Ecto neural progenitor cell (in vitro differentiated cells): Measurements from ENCODE around the gene NID1.
"Not testable (repeated sequence)": the region's sequence is repeated elsewhere in the genome, so short reads cannot be mapped to it uniquely, and the experiment has no call there.

ENCODE experiments used
- DNase-seq: peaks from one replicate; pipeline ENCODE4 v3.0.0-alpha.2; 2018; ENCODE audit warnings: low spot score

NID1 gene

GRCh38 chr1:235968831-235969230 lies 96.1 kb downstream of the NID1 start:
- DNase-seq, result no peak

GRCh38 chr1:235966134-235966533 lies 98.8 kb downstream of the NID1 start:
- DNase-seq, result not testable (repeated sequence)

- no peak for DNase-seq
Observed at GRCh38 chr1:235960809-235961208, 104.1 kb downstream of the NID1 start.

- no peak for DNase-seq
Observed at GRCh38 chr1:235958021-235958420, 106.9 kb downstream of the NID1 start.

DNA sequence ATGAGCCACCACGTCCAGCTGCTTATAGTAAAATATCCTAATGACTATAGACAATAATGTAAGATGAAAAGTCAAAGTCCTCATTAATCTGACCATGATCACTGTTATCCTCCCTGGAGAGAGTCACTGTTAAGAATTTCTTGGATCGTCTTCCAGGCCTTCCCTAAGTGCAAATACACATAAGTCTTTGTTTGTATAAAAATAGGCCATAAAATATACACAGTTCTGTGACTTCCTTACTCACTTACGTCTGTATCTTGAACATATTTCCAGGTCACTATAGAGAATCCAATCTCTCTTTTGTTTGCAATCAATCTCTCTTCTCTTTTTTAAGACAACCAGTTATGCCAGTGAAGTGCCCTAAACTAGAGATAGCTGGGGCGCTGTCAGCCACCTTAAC lies 109.1 kb downstream of the NID1 start:
- DNase-seq, result no peak

- DNase-seq, result no peak
Observed at GRCh38 chr1:235954306-235955283, 110.3 kb downstream of the NID1 start.

GRCh38 chr1:235953801-235954200 lies 111.1 kb downstream of the NID1 start:
- DNase-seq, result no peak

- no peak for DNase-seq
Observed at GRCh38 chr1:235952950-235953615, 111.8 kb downstream of the NID1 start.

DNA sequence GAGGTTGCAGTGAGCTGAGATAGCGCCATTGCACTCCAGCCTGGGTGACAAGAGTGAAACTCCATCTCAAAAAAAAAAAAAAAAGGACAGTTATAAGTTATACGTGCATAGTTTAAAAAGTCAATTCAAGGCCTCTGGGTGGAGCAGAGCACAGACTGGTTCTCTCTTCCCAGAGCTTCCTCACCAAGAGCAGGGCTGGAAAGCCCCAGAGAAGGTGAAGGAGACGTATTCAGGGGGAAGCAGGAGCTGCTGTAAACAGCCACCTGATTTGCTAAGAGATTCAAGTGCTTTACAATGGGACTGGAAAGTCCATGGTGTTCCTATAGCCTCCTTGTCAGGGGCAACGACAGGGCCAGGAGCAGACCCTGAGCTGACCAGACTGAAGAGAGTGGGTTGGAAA lies 113.2 kb downstream of the NID1 start:
- DNase-seq, result no peak

- no peak for DNase-seq
Observed at GRCh38 chr1:235950318-235950717, 114.6 kb downstream of the NID1 start.

DNA sequence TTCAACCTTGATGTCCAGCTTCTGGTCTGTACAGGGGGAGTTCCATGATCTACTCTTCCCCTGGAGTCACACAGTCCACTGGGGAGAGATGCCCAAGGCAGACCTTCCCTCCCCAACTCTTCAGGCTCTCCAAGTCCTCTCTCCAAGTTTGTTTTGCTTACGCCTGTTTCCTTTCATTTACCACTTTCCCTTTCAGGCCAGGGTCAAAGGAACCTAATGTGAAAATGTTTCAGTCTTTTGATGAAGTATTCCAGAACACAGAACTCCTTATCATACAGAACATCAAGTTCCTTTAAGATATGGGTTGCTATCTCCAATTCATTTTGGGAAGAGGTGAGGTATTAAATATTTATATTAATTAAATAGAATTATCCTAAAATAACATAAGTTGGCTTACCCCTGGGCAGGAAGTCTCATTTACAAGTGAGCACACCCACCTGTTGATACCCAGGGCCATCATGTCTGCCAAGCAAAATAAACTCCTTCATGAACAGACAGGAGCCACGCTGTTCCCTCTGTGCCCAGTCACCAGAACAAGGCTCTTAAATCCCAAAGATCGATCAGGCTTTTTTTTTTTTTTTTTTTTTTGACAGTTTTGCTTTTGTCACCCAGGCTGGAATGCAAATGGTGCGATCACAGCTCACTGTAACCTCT lies 116.0 kb downstream of the NID1 start:
- no peak for DNase-seq

DNA sequence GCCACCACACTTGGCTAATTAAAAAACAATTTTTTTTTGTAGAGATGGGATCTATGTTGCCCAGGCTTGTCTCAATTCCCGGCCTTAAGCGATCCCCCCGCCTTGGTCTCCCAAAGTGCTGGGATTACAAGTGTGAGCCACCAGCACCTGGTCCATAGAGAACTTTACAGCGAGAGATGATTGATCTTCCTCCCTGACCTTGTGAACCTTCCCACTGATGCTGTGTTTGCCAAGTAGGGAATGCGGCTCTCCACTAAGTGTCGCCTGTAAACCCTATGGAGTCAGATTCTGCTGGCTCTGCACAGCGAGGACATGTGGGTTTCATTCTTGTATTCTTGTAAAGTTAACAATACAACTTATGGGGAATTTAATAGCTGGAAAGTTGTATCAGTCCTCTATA lies 116.9 kb downstream of the NID1 start:
- no peak for DNase-seq

DNA sequence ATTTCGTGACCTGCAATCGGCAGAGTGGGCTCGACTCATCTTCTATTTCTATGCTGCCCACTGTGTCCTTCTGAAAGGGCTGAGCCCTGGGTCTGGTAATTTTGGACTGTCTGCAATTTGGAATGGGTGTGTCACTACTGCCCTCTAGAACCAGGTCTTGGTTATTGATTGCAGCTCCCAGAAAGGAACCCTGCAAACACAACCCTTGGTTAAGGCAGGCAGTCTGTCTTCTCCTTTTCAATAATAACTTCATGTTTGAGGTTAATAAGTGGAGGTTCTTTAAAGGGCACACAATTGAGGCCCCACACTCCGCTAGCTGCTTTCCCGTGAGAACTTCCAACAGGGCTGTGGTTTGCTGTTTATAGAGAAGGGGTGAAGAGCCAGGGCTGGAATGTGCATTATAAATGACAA lies 118.3 kb downstream of the NID1 start:
- DNase-seq, result no peak

GRCh38 chr1:235945775-235946570 lies 118.9 kb downstream of the NID1 start:
- DNase-seq, result no peak

- DNase-seq, result no peak
Observed at GRCh38 chr1:235943581-235944114, 121.2 kb downstream of the NID1 start.

DNA sequence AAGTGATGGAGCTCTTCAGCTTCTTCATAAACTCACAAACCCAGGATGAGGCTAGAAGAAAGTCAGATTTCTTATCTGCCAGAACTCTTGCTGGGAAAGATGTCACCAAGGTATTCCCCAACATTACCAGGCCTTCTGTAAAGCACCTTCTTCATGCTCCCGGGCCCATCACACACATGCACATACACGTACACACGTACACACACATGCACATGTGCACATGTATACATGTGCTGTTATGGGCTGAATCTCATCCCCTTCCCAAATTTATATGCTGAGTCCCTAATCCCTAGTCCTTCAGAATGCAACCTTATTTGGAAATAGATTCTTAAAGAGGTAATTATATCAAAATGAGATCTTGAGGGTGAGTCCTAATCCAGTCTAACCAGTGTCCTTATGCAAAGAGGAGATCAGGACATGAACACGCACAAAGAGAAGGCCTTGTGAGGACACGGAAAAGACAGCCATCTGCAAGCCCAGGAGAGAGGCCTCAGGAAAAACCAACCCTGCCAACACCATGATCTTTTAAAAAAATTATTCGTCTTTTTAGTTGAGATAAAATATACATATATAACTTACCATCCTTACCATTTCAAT lies 121.8 kb downstream of the NID1 start:
- no peak for DNase-seq

- DNase-seq, result no peak
Observed at GRCh38 chr1:235942625-235942934, 122.3 kb downstream of the NID1 start.

DNA sequence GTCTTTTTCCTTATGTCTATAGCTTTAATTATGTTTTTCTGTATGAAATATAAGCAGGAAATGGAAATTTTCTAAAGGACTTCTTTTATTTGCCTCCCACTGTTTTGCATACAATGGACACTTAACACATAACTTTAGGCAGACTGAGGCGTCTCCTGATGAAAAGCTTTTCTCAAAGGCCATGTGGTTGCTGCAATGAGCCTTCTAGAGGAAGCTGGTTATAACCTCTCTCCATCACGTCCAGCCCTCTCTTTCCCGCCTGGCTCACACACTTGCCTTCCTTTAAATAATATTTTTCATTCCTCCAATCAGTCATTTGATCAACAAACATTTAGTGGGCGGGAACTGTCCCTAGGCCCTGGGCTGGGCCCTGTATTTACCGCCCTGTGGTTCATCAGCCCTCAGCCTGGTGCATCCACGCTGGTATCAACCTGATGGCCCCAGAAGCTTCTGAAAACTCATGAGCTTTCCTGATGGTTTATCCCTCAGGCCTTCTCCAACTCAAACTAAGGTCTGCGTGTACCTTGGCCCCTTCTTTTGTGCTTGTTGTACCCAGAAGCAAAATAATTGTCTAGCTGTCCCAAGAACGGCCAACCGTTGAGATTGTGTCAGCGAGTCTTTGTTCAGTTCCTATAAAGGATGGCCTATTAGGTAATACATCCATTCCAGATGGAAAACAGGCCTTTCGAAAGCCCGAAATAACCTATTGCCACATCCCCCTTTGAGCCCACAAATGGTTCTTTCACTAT lies 122.8 kb downstream of the NID1 start:
- DNase-seq, result no peak

DNA sequence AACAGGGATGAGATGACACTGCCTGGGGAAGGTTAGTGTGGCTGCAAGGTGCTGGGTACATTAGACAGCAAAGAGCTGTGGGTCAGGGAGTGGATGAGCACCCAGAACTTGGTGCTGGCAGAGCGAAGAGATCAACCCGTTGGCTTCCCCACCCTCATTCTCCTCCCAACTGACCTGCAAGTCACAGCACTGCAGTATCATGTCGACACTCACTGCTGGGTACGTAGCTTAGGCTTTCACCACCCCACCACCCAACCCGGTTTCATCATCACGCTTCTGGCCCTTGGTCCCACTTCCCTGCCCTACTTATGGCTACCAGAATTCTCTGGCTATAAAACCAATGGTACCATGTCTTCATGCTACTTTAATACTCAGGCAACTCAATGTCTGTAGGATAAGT lies 124.6 kb downstream of the NID1 start:
- no peak for DNase-seq

DNA sequence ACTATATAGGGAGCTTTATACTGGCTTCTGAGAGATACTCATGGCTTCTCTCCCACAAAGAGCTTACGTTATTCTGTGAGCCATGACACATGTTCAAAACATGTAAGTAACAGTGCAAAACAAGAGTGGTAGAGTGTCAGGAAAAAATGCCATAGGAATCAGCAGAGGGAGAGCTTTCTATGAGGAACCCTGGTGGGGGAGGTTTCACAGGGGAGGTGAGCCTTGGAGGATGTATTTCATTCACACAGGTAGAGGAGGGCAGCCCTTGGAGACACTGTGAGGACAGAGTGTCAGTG lies 125.5 kb downstream of the NID1 start:
- DNase-seq, result no peak
